Stimulated activated CD4-positive, alpha-beta T cell treated with anti-CD3 and anti-CD28 coated beads, Interleukin-2, amount 100 ng/mL, for 24 hours (primary cell): Measurements from ENCODE around the gene KIAA0232.

Experiments
- DNase-seq, 2 donors: peaks; one replicate each; pipeline ENCODE4 v3.0.0-alpha.2; 2020

Gene KIAA0232

DNA sequence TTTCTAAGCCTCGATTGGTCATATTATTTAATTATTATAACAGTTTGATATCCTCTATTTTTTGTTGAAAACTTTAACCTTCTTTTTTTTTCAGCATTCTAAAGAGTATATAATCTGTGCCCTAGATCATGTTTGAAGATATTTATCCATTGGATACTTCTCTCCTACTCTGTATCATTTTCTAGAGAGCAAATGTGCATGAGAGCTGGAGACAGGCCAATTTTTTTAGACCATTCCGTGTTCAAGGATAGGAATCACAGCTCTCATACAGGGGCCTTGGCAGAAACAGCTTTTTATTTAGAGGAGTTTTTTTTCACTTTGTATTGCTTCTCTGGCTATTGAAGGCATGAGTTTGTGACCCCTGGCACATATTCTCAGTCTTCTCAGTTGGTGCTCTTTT lies 69.4 kb downstream of the KIAA0232 start:
- no peak for DNase-seq

DNA sequence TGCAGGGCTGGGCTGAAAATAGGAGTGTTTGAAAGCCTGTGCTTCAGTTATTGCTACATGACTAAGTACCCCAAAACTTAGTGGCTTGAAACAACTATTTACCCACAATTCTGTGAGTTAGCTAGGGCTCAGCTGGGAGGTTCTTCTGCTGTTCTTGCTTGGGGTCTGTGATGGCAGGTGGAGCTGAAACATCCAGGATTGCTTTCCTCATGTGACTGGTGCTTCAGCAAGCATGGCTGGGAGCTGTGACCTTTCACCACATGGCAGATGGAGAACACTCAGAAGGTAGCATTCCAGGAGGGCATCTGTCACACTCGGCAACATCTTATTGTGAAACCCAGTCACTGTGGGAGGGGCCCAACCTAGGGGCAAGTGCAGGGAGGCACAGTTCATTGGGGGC lies 70.1 kb downstream of the KIAA0232 start:
- DNase-seq, result no peak

DNA sequence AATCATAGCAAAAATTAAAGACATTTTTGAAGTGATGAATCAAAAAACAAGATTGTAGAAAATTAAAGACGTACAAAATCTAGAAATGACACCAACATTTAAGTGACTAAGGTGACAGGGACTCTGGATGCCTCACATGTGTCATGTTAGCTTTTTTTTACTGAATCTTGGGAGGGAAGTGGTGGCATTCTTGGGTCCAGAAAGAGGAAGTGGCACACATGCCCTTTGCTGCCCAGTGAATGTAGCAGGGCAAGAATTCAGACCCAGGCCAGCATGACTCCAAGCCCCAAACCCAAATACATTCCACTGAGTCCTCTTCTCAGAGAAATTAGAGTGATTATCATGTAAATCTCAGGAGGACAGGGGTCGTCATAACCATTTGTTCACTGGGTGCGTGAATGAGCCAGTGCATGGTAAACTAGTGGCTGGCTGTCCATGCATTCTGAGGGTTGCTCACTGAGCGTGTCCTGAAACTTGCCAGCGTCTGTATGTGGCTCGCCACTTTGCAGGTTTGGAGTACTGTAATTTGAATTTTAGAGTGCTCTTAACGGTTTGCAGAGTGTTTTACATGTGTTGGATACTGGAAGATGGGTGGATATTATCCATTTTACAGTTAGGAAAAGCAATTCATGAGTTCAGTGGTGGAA lies 71.7 kb downstream of the KIAA0232 start:
- DNase-seq, result no peak

DNA sequence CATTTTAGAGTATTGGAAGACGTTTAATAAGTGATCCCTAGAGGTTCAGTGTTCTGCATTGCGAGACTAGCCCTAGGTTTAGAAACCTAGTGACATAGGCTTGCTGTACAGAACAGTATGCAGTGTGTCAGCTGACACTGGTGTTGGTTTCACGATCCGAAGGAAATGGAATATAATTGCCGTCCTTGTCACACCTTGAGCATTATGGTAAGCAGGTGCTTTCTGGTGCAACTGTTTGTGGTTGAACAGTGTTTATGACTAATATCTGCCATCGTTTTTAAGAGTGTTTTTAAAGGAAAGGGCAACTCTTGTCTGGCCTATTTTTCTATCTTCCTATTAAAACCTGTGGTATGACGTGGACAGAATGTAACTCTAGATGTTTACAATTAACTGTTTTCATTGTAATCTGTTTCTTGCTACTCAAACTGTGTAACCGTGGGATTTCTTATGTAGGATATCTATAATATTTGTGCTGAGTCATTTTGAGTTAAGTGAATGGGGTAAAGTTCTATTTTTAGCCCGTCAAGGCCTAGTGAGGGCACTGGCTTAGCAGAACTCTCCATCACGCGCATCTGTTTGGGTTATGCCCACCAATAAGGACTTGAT lies 73.3 kb downstream of the KIAA0232 start:
- peak in 1 of 2 donors; percentile 31 for DNase-seq

GRCh38 chr4:6856391-6856790 lies 73.9 kb downstream of the KIAA0232 start:
- no peak for DNase-seq

GRCh38 chr4:6857009-6857882 lies 74.7 kb downstream of the KIAA0232 start:
- no peak for DNase-seq

DNA sequence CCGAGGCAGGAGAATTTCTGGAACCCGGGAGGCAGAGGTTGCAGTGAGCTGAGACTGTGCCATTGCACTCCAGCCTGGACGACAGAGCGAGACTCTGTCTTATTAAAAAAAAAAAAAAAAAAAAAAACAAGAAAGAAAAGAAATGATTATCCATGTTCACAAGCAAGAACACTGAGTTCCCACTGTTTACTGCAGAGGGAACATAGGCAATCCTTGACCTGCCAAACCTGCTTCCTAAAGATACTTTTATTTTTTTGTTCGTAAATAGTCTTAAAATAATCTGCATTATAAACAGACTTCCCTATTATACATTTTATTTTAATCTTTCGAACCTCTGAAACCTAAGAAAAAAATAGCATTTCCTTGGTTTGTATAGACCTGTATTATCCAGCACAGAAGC lies 76.5 kb downstream of the KIAA0232 start:
- no peak for DNase-seq

DNA sequence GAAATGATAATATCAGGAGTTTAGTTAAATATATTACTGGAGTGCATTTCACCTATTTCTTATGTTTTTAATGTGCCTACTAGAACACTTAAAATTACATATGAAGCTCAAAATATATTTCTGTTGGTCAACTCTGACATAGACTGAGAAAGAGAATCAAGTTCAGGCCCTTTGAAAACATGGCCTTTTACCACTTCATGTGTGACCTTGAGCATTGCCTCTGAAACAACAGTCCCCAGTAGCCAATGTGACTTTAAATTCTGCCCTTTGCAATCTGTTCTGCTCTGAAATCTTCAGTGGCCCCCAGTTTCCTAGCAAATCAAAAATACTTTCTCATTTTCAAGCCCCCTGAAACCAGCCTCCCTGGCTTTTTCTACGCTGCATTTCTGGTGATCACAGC lies 77.0 kb downstream of the KIAA0232 start:
- no peak for DNase-seq

DNA sequence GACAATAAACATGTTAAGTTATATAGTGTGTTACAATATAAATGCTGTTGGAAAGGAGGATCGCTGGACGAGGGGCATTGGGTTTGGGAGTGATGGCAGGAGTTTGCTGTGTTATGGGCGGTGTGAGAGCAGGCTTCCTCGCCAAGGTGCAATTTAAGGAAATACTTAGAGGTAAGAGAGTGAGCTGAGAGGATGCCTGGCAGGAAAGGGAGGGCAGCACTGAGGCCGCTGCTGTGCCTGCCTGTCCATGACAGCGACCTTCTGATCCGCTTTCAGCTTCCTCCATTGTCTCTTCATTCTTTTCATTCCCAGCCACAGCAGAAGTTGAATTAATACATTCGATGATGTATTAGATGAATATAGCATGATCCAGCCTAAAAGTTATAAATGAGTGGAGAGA lies 85.9 kb downstream of the KIAA0232 start:
- DNase-seq, result no peak

GRCh38 chr4:6869944-6870343 lies 87.4 kb downstream of the KIAA0232 start:
- no peak for DNase-seq

- no peak for DNase-seq
Observed at GRCh38 chr4:6873291-6873690, 90.8 kb downstream of the KIAA0232 start.

DNA sequence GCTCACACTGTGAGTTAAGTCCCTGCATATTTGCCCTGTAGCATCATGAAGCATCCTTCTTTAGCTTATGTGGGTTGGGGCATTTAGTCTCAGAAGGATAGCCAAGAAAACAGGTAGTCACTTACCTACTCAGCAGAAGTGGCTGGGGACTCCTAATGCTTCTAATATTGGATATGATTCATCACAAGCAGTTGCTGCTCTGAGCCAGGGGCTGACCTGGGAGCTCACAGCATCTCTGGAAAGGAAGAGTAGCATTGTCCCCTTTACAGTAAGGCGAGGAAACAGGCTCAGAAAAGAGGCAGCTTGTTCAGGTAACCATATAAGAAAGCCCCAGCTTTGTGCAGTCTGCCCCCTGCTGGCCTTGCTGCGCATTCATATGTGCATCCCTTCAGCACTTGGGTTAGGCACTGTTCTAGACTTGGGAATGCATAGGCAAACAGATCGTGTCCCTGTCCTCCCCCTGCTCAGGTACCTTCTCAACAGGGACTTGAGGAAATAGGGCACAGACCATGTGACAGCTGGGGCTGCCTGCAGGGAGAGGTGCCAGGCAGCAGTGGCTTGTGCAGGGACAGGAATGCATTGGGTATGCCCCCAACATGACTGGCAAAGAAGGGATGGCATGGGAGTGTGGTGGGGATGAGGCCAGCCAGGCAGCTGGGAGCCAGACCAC lies 91.4 kb downstream of the KIAA0232 start:
- peak; percentile 84 to 85 for DNase-seq

- no peak for DNase-seq
Observed at GRCh38 chr4:6874981-6875380, 92.5 kb downstream of the KIAA0232 start.

DNA sequence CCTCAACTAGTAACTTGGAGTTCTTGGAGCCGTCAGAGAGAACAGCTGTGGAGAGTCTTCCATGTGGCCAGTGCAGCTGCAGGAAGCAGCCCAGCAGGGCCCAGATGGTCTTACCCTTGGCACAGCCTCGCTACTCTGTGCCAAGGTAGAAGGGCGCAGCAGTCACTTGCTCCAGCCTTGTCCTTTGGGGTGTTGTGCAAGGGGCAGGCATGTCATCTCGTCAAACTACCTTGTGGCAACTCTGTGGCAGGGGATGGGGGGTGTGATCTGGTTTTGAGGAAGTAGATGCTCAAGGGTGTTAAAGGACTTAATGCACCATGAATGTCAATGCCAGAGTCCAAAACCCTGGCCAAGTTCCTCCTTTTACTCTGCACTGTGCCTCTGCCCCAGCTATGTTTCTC lies 92.9 kb downstream of the KIAA0232 start:
- DNase-seq, result no peak

- DNase-seq, result no peak
Observed at GRCh38 chr4:6876440-6876839, 93.9 kb downstream of the KIAA0232 start.

DNA sequence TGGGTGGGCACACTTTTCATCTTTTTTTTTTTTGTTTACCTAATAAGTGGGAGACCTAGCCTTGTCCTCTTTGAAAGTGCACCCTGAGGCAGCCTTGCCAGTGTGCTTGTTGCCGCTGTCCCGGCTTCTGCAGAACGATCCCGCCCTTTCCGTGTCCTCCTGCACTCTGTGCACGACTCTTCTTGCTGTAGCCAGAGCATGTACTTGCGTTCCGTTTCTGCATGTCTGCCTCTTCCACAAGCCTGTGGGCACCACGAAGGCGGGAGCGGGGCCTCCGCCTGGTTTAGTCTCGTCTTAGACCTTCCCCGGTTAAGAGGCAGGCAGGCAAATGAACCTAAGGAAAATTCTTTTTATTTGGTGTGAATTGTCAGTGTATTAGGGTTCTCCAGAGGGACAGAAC lies 94.5 kb downstream of the KIAA0232 start:
- DNase-seq, result no peak

- DNase-seq, result no peak
Observed at GRCh38 chr4:6878451-6879059, 96.0 kb downstream of the KIAA0232 start.

DNA sequence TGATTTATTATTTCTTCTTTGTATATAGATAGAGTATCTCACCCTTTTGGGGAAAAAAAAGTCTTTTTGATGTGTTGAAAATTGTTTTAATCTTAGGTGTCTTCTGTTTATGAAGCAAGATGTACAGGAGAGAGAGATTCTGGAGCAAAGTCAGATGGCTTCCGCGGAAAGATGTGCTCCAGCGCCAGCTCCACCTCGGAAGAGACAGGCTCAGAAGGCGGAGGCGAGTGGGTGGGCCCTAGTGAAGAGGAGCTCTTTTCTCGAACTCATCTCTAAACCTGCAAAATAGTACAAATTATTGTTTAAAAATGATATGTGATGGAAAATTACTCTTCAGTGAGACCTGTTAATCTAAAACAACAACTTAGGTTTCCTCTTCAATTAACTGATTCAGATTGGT lies 98.2 kb downstream of the KIAA0232 start:
- DNase-seq, result no peak

- no peak for DNase-seq
Observed at GRCh38 chr4:6881908-6882307, 99.4 kb downstream of the KIAA0232 start.

DNA sequence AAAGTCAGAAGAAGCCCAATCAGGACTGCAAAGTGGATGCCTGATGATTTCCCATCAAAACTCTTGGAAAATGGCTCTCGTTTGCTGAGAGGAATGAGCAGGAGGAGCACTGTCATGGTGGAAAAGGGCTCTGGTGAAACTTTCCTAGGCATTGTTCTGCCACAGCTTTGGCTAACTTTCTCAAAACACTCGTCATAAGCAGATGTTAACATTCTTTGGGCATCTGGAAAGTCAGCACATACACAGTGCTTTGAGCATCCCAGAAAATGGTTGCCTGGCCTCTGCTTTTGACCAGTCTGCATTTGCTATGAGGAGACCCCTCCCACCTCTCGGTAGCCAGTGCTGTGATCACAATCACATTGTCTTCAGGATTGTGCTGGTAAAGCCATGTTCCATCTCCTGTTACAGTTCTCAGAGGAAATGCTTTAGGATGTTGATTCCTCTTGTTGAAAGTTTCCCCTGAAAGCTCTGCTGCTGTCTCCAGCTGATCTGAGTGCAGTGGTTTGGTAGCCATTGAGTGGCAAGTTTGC lies 101.9 kb downstream of the KIAA0232 start:
- no peak for DNase-seq

- DNase-seq, result no peak
Observed at GRCh38 chr4:6885953-6886557, 103.5 kb downstream of the KIAA0232 start.

DNA sequence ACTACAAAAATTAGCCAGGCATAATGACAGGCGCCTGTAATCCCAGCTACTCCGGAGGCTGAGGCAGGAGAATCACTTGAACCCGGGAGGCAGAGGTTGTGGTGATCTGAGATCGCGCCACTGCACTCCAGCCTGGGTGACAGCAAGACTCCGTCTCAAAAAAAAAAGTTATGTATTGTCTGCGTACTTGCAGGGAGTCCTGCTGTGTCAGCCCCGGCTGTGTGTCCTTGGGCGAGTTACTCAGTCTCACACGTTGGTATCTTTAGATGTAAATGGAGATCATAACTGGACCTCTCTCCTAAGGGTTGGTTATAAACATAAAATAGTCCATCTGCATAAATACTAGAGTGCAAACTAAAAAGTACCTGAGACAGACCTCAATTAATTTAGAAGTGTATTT lies 104.4 kb downstream of the KIAA0232 start:
- no peak for DNase-seq
